ENCODE results near the gene ADORA1. TPM values are rescaled to one million over a fixed set of nuclear protein-coding genes. Genes with fewer than 3 reads are reported as not detected.

Gene ADORA1
- total and polyA plus RNA-seq, 2 of the 13 experiments (the other 11 are each of a cell fraction or from before 2014, with no cell fraction given): 0.11 TPM; not detected in 1

DNA sequence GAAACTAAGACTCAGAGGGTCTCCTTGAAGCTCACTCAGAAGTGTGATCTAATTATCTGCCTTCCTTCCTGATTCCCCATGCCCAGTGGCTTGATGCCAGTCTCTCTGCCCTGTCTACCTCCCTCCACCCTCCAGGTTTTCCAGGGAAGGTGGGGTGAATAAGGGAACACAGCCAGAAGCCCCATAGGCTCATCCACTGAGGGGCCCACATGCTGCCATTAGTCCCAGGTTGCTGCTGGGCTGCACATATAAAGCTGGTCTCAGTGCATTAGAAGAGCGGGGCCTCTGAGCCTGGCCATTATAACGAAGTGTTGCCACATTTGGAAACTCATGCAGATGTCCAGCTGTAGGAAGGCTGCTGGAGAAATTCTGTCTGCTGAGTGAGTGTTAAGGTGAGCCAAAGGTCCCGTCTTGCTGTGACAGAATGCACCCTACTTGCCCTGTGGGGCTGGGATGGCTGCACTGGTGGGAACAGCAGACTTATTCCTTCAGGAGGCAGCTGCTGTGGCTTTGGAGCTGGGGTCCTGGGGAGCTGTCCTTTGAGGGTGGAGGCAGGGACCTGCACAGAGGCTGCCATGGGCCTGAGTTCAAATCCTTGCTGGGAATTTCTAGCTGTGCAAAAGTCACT lies 2.9 kb downstream of the ADORA1 start:
- Histone ChIP-seq H3K79me2 (ENCODE audit: insufficient read depth, low read length) (no peaks in the 10 kb centered on the region), H3K9ac (ENCODE audit: insufficient read depth, low read depth, low read length) (no peak overlapping the region), H3K4me2 (ENCODE audit: low read depth, low read length) (no peak overlapping the region), H3K4me3 (replicated peaks in 1 of 3; ENCODE audit: insufficient read depth in 1 of 3, low read depth in 2 of 3, low read length in 3 of 3) (no peak overlapping the region), H3K27ac (ENCODE audit: extremely low read length, insufficient read depth, low read length) (no peak overlapping the region), H4K20me1 (ENCODE audit: insufficient read depth, low read length) (no peaks in the 10 kb centered on the region), H2AFZ (ENCODE audit: low read length) (no peak overlapping the region), H3K9me3 (ENCODE audit: low read length) (no peaks in the 10 kb centered on the region), H3K27me3 (ENCODE audit: control insufficient read depth in 1 of 2, insufficient read depth in 2 of 2, low read length in 2 of 2) (peaks cover 7 to 30% of the 10 kb centered on the region in 2 experiments; a peak in 4 of 5 replicates), H3K36me3 (replicated peaks in 1 of 2; ENCODE audit: control insufficient read depth in 1 of 2, insufficient read depth in 2 of 2, low read length in 2 of 2) (no peaks in the 10 kb centered on the region), H3K4me1 (ENCODE audit: insufficient read depth, low read length) (peaks cover 23% of the 10 kb centered on the region; the same call in 1 of the 2 replicates)
- CTCF ChIA-PET (ENCODE audit: low intra/inter-chr PET ratio, low total read pairs): no interaction called here
- WGBS (ENCODE audit: low lambda C conversion rate): 33% methylated on average over 3 of the region's 3 CpGs
- TF ChIP-seq MATR3 (CRISPR knock-in tag; IDR thresholded peaks at IDR 0.05): no peak
- no peak for DNase-seq (ENCODE audit: low spot score)
- no TSS peak for BruUV-seq (replicated peaks)
- no peak for ATAC-seq
- intact Hi-C loops (cut with micrococcal nuclease; ENCODE audit: unreplicated experiment): no loop called here
- POLR2A ChIA-PET: no interaction called here
- in situ Hi-C loops (cut with HindIII; ENCODE audit: extremely low pct_ligation_motif_present, low pct_unique_long_range_greater_than_20kb): no loop called here
- FAIRE-seq: no peak

DNA sequence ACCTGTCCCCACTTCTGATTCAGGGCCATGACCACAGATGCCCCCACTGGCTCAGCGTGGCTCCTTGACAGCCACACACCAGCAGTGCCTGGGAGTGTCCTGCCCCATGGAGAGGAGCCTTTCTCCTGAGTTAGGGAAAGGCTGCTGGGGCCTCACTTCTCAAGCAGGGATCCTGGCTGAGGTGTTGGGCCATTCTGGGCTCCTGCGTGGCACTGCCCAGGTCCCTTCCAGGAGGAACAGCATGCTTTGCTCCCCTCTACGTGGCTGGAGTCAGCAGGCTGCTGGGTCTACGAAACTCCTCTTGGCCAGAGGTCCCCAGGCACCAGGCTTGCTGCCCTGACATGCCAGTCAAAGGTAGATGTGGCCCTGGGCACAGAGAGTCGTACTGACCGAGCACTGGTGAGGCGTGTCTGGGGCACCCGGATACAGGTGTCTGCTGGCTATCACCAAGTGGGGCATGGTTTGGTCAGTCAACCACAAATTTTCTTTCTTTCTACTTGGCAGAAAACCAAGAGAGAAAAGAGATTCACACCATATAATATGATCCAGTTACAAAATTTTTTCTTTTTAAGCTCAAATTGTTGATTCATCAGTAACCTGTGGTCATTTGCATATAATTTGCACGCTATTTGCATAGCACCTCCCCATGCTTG lies 4.1 kb downstream of the ADORA1 start:
- Histone ChIP-seq H4K20me1 (ENCODE audit: insufficient read depth, low read length) (no peaks in the 10 kb centered on the region), H3K27ac (ENCODE audit: extremely low read length, insufficient read depth, low read length) (no peak overlapping the region), H2AFZ (ENCODE audit: low read length) (no peak overlapping the region), H3K9me3 (ENCODE audit: low read length) (no peaks in the 10 kb centered on the region), H3K9ac (ENCODE audit: insufficient read depth, low read depth, low read length) (no peak overlapping the region), H3K36me3 (replicated peaks in 1 of 2; ENCODE audit: control insufficient read depth in 1 of 2, insufficient read depth in 2 of 2, low read length in 2 of 2) (no peaks in the 10 kb centered on the region), H3K4me3 (replicated peaks in 1 of 3; ENCODE audit: insufficient read depth in 1 of 3, low read depth in 2 of 3, low read length in 3 of 3) (no peak overlapping the region), H3K79me2 (ENCODE audit: insufficient read depth, low read length) (no peaks in the 10 kb centered on the region), H3K4me2 (ENCODE audit: low read depth, low read length) (no peak overlapping the region), H3K4me1 (ENCODE audit: insufficient read depth, low read length) (peaks cover 23% of the 10 kb centered on the region; the same call in 1 of the 2 replicates), H3K27me3 (ENCODE audit: control insufficient read depth in 1 of 2, insufficient read depth in 2 of 2, low read length in 2 of 2) (peaks cover 6 to 27% of the 10 kb centered on the region in 2 experiments; a peak in 4 of 5 replicates)
- no TSS peak for BruUV-seq (replicated peaks)
- 54% methylated on average over 3 of the region's 9 CpGs for WGBS (ENCODE audit: low lambda C conversion rate)
- ATAC-seq (no peak), DNase-seq (ENCODE audit: low spot score) (no peak), FAIRE-seq (no peak)
- in situ Hi-C loops (cut with HindIII; ENCODE audit: extremely low pct_ligation_motif_present, low pct_unique_long_range_greater_than_20kb): no loop called here
- CTCF ChIA-PET (ENCODE audit: low intra/inter-chr PET ratio, low total read pairs): no interaction called here
- intact Hi-C loops (cut with micrococcal nuclease; ENCODE audit: unreplicated experiment): no loop called here
- POLR2A ChIA-PET: no interaction called here
- no peak for TF ChIP-seq SNAI1 (CRISPR knock-in tag; IDR thresholded peaks at IDR 0.05; ENCODE audit: borderline replicate concordance)
- no peak for TF ChIP-seq TBX3 (IDR thresholded peaks at IDR 0.05; ENCODE audit: borderline replicate concordance)
- no peak for TF ChIP-seq ZFAT (CRISPR knock-in tag; conservative IDR thresholded peaks at IDR 0.05)
- TF ChIP-seq ZNF296 (CRISPR knock-in tag; conservative IDR thresholded peaks at IDR 0.05): no peak
- no peak for TF ChIP-seq ZFY (CRISPR knock-in tag; IDR thresholded peaks at IDR 0.05)
- TF ChIP-seq, protein P1, sequence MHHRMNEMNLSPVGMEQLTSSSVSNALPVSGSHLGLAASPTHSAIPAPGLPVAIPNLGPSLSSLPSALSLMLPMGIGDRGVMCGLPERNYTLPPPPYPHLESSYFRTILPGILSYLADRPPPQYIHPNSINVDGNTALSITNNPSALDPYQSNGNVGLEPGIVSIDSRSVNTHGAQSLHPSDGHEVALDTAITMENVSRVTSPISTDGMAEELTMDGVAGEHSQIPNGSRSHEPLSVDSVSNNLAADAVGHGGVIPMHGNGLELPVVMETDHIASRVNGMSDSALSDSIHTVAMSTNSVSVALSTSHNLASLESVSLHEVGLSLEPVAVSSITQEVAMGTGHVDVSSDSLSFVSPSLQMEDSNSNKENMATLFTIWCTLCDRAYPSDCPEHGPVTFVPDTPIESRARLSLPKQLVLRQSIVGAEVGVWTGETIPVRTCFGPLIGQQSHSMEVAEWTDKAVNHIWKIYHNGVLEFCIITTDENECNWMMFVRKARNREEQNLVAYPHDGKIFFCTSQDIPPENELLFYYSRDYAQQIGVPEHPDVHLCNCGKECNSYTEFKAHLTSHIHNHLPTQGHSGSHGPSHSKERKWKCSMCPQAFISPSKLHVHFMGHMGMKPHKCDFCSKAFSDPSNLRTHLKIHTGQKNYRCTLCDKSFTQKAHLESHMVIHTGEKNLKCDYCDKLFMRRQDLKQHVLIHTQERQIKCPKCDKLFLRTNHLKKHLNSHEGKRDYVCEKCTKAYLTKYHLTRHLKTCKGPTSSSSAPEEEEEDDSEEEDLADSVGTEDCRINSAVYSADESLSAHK (CRISPR knock-in tag; IDR thresholded peaks at IDR 0.05; ENCODE audit: borderline replicate concordance): no peak
- TF ChIP-seq ZNF121 (CRISPR knock-in tag; IDR thresholded peaks at IDR 0.05): no peak
- TF ChIP-seq FOXA1 (IDR thresholded peaks at IDR 0.05): no peak
- TF ChIP-seq FOXA1 (CRISPR knock-in tag; IDR thresholded peaks at IDR 0.05): no peak
- no peak for TF ChIP-seq ZNF317 (CRISPR knock-in tag; IDR thresholded peaks at IDR 0.05)
- no peak for TF ChIP-seq ZNF572 (CRISPR knock-in tag; IDR thresholded peaks at IDR 0.05)
- TF ChIP-seq ZNF605 (CRISPR knock-in tag; IDR thresholded peaks at IDR 0.05): no peak
- no peak for TF ChIP-seq ZMYM4 (CRISPR knock-in tag; IDR thresholded peaks at IDR 0.05)
- TF ChIP-seq, protein P2, sequence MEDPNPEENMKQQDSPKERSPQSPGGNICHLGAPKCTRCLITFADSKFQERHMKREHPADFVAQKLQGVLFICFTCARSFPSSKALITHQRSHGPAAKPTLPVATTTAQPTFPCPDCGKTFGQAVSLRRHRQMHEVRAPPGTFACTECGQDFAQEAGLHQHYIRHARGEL (CRISPR knock-in tag; IDR thresholded peaks at IDR 0.05): no peak
- no peak for TF ChIP-seq RBFOX2 (IDR thresholded peaks at IDR 0.05; ENCODE audit: low read depth, low read length)

Measured in HepG2 (cell line).